CD4-positive, alpha-beta T cell (primary cell): ENCODE data around the gene ITGA5. TPM values are rescaled to one million over a fixed set of nuclear protein-coding genes. Genes with fewer than 3 reads are reported as not detected.
A peak's percentile ranks its signal among the peaks of the same experiment; 100 is the strongest.

Experiments
- ATAC-seq: fragments of 200-7000 bp; cut with Tn5 transposase; one replicate; pipeline ENCODE4 v1.10.0; 2022; ENCODE audit warnings: mild to moderate bottlenecking; ENCODE audit not compliant: poor library complexity
- CTCF ChIA-PET: fragments of 350-600 bp; sonication (Branson Sonifier 250); formaldehyde crosslinking; loops from one replicate; lab custom pipeline; 2021; ENCODE audit warnings: antibody characterized with exemption, inconsistent platforms; lab: Charles Lee
- POLR2A ChIA-PET: fragments of 350-600 bp; sonication (Branson Sonifier 250); formaldehyde crosslinking; loops from one replicate; lab custom pipeline; 2021; ENCODE audit warnings: antibody characterized with exemption, inconsistent platforms; lab: Charles Lee
- DNase-seq, 14 experiments: peaks; one replicate each; pipeline ENCODE4 v3.0.0-alpha.2; 2013 to 2020; ENCODE audit warnings: mixed read lengths in 2 of 14
- H3K27ac ChIP-seq, 2 donors: one replicate each; pipeline versions ENCODE4 v1.5.1 to v1.7.0; 2013; ENCODE audit warnings: low read length in 2 of 2, low read depth in 1 of 2, mild to moderate bottlenecking in 1 of 2
- H3K27me3 ChIP-seq, 2 experiments: 1 replicate in 1 of 2; 2 replicates in 1 of 2; pipeline versions ENCODE4 v1.6.1 to v1.7.0; 2013; ENCODE audit warnings: low read length in 2 of 2, control low read depth in 1 of 2, mild to moderate bottlenecking in 1 of 2, moderate library complexity in 1 of 2; ENCODE audit not compliant: insufficient read depth in 2 of 2, control insufficient read depth in 1 of 2
- H3K36me3 ChIP-seq: one replicate; pipeline ENCODE4 v1.6.1; 2013; ENCODE audit warnings: low read length, control low read depth; ENCODE audit not compliant: insufficient read depth
- H3K4me1 ChIP-seq: one replicate; pipeline ENCODE4 v1.6.1; 2013; ENCODE audit warnings: low read length, control low read depth; ENCODE audit not compliant: insufficient read depth
- H3K4me3 ChIP-seq: one replicate; pipeline ENCODE4 v1.5.1; 2013; ENCODE audit warnings: mild to moderate bottlenecking, low read length, moderate library complexity
- H3K9me3 ChIP-seq, 2 experiments: 1 replicate in 1 of 2; 2 replicates in 1 of 2; pipeline versions ENCODE4 v1.6.1 to v1.7.0; 2013; ENCODE audit warnings: low read length in 2 of 2, mild to moderate bottlenecking in 2 of 2, control low read depth in 1 of 2, moderate library complexity in 1 of 2; ENCODE audit not compliant: control insufficient read depth in 1 of 2, insufficient read depth in 1 of 2
- H3K27ac Mint-ChIP-seq: one replicate; pipeline ENCODE4 v1.8.0; 2020; ENCODE audit warnings: mixed read lengths
- H3K27me3 Mint-ChIP-seq: one replicate; pipeline ENCODE4 v1.8.0; 2021; ENCODE audit warnings: mixed read lengths
- H3K36me3 Mint-ChIP-seq: one replicate; pipeline ENCODE4 v1.8.0; 2021; ENCODE audit warnings: low read depth, mixed read lengths
- H3K4me1 Mint-ChIP-seq: one replicate; pipeline ENCODE4 v1.8.0; 2021; ENCODE audit warnings: low read depth, mixed read lengths
- H3K4me3 Mint-ChIP-seq: one replicate; pipeline ENCODE4 v1.8.0; 2020; ENCODE audit warnings: mild to moderate bottlenecking, mixed read lengths
- H3K9me3 Mint-ChIP-seq: one replicate; pipeline ENCODE4 v1.8.0; 2020; ENCODE audit warnings: mixed read lengths
- intact Hi-C, 2 experiments: fragments of 100-400 bp; cut with DNase I in 1 of 2; cut with micrococcal nuclease in 1 of 2; formaldehyde crosslinking; loops; one replicate each; pipeline versions ENCODE4 v1.15.1 to v1.9.0; 2023 to 2025; cut with DNase I, micrococcal nuclease
- total RNA-seq, 174 experiments: library from RNA in 2 of 174; stranded (reverse) in 2 of 174; gene quantifications; one replicate each; pipeline ENCODE4 v1.2.3 and lab custom pipeline; 2021 to 2026
- TF ChIP-seq, protein P1 (sequence below): fragments of 200-600 bp; IDR thresholded peaks from one replicate; pipeline ENCODE4 v1.8.0; 2022; ENCODE audit warnings: antibody characterized with exemption, mild to moderate bottlenecking

Gene ITGA5
- total RNA-seq, 2 experiments from 2014 or later = 143 to 159 TPM

DNA sequence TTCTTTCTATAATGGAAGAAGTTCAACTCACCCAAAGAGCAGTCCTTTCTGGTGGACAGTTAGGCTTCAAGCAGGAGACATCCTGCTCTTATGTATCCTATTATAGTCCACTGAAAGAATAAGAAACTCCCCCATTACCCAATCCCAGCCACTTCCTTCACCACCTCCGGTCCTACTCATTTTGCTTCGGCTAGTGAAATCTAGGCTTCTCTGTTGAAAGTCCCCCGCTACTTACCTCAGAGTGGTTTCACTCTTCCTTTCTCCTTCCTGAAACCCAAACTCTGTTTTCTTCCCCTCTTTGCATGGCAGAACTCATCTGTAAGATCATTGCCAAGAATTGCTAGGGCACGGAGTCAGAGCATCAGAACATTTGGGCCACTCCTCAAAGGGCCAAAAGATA, 54.7 kb downstream of the ITGA5 start, which contains the start of gene GPR84:
Gene GPR84, minus strand, starts transcription at position 74 of the 400 bp plus-strand sequence. CDS start 635 bp downstream, outside the sequence.
- peak in 4 of 14 experiments; percentile 25 to 70 (median 67) for DNase-seq
- Mint-ChIP-seq H3K4me1 (peaks cover 35% of the 10 kb centered on the region), H3K27me3 (no peaks in the 10 kb centered on the region), H3K9me3 (no peaks in the 10 kb centered on the region), H3K27ac (peak within 1 kb of the TSS; percentile 56), H3K36me3 (no peaks in the 10 kb centered on the region), H3K4me3 (no peak within 1 kb of the TSS)
- H3K4me1 ChIP-seq = peaks cover 55% of the 10 kb centered on the region
- ChIA-PET CTCF (no interaction called here), POLR2A (no interaction called here)
- TF ChIP-seq, protein P1, sequence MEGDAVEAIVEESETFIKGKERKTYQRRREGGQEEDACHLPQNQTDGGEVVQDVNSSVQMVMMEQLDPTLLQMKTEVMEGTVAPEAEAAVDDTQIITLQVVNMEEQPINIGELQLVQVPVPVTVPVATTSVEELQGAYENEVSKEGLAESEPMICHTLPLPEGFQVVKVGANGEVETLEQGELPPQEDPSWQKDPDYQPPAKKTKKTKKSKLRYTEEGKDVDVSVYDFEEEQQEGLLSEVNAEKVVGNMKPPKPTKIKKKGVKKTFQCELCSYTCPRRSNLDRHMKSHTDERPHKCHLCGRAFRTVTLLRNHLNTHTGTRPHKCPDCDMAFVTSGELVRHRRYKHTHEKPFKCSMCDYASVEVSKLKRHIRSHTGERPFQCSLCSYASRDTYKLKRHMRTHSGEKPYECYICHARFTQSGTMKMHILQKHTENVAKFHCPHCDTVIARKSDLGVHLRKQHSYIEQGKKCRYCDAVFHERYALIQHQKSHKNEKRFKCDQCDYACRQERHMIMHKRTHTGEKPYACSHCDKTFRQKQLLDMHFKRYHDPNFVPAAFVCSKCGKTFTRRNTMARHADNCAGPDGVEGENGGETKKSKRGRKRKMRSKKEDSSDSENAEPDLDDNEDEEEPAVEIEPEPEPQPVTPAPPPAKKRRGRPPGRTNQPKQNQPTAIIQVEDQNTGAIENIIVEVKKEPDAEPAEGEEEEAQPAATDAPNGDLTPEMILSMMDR = no peak
- H3K27ac ChIP-seq = no peak within 1 kb of the TSS
- no peak for ATAC-seq
- H3K27me3 ChIP-seq = no peaks in the 10 kb centered on the region
- no peaks in the 10 kb centered on the region for H3K36me3 ChIP-seq
- intact Hi-C loops = loop anchor here in 1 of 2 experiments (10.0 kb wide), 1 partner anchor 360 kb away; the partner anchor contains the start of genes HOXC8 and HOXC9
- no peak within 1 kb of the TSS for H3K4me3 ChIP-seq
- H3K9me3 ChIP-seq = no peaks in the 10 kb centered on the region

DNA sequence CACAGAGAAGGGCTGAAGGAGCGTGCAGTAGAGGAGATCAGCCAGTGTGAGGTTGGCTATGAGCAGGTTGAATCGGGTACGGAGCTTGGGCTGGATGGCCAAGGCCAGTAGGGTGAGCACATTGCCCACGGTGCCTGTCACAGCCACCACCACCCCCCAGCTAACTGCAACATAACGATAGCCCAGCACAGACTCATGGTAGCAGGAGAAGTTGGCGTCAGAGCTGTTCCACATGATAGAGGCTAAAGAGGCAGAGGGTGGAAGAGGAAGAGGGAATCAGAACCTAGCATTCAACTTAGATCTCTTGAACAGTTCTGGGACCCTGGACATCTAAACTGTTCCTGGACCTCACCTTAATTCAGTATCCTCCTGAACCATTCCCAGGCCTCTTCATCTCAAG, 55.4 kb downstream of the ITGA5 start:
- no peak for ATAC-seq
- H3K9me3 ChIP-seq = no peaks in the 10 kb centered on the region
- peaks cover 27% of the 10 kb centered on the region for H3K4me1 Mint-ChIP-seq
- no peak overlapping the region for H3K4me3 Mint-ChIP-seq
- H3K36me3 Mint-ChIP-seq = no peaks in the 10 kb centered on the region
- H3K4me1 ChIP-seq = peaks cover 48% of the 10 kb centered on the region
- POLR2A ChIA-PET = interaction anchor here (1.1 kb wide), 1 partner anchor 39 kb away, joined by 3 read pairs; the partner anchor contains the start of gene COPZ1
- TF ChIP-seq, protein P1 = no peak
- no peaks in the 10 kb centered on the region for H3K27me3 ChIP-seq
- CTCF ChIA-PET = no interaction called here
- H3K27ac Mint-ChIP-seq = peak overlapping the region; percentile 56
- no peaks in the 10 kb centered on the region for H3K9me3 Mint-ChIP-seq
- intact Hi-C loops = loop anchor here in 1 of 2 experiments (10.0 kb wide), 1 partner anchor 359 kb away; the partner anchor contains the start of genes HOXC8 and HOXC9
- no peak for DNase-seq
- H3K4me3 ChIP-seq = no peak overlapping the region
- H3K27me3 Mint-ChIP-seq = no peaks in the 10 kb centered on the region
- H3K36me3 ChIP-seq = no peaks in the 10 kb centered on the region
- H3K27ac ChIP-seq = no peak overlapping the region

DNA sequence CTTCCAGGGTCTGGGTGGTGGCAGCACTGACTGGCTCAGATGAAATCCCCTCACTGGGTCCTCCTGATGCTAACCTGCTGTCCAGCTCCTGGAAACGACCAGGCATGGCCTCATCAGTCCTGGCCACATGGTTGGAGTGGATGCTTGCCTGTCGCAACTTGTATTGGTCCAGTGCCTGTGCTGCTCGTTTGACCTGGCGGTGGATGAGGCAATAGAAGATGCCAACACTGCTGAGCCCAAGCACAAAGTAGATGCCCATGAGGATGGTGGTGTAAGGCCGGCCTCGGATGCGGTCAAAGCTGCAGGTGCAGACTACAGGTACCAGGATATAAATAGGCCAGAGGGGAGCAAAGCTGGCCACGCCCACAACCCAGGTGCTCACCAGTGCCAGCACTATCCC, 56.0 kb downstream of the ITGA5 start:
- Histone ChIP-seq H3K27ac (no peak overlapping the region), H3K36me3 (no peaks in the 10 kb centered on the region), H3K27me3 (no peaks in the 10 kb centered on the region), H3K4me1 (peaks cover 48% of the 10 kb centered on the region), H3K4me3 (no peak overlapping the region), H3K9me3 (no peaks in the 10 kb centered on the region)
- H3K36me3 Mint-ChIP-seq = no peaks in the 10 kb centered on the region
- intact Hi-C loops = loop anchor here in 1 of 2 experiments (10.0 kb wide), 1 partner anchor 358 kb away; the partner anchor contains the start of genes HOXC8 and HOXC9
- ChIA-PET POLR2A (interaction anchor here (1.1 kb wide), 1 partner anchor 38 kb away, joined by 3 read pairs; the partner anchor contains the start of gene COPZ1), CTCF (interaction anchor here (2.1 kb wide), 1 partner anchor 27 kb away, joined by 7 read pairs; no protein-coding TSS in a partner anchor)
- H3K4me3 Mint-ChIP-seq = no peak overlapping the region
- H3K27ac Mint-ChIP-seq = no peak overlapping the region
- DNase-seq (no peak), ATAC-seq (no peak)
- H3K27me3 Mint-ChIP-seq = no peaks in the 10 kb centered on the region
- H3K9me3 Mint-ChIP-seq = no peaks in the 10 kb centered on the region
- TF ChIP-seq, protein P1 = no peak
- H3K4me1 Mint-ChIP-seq = peaks cover 22% of the 10 kb centered on the region
